GM12872 (cell line): Measurements from ENCODE around the gene PRUNE2.

ENCODE experiments used
- CTCF ChIP-seq: IDR thresholded peaks from 3 replicates; pipeline ENCODE4 v1.5.1; 2011; ENCODE audit warnings: low read depth, mild to moderate bottlenecking, low read length, moderate library complexity; ENCODE audit not compliant: insufficient read depth

Gene PRUNE2

GRCh38 chr9:76688471-76689238 lies 217.3 kb downstream of the PRUNE2 start:
- TF ChIP-seq CTCF = no peak

GRCh38 chr9:76687861-76688391 lies 218.0 kb downstream of the PRUNE2 start:
- TF ChIP-seq CTCF = no peak

GRCh38 chr9:76686756-76687155 lies 219.2 kb downstream of the PRUNE2 start:
- no peak for TF ChIP-seq CTCF

- TF ChIP-seq CTCF = no peak
These were observed 221.7 kb downstream of the PRUNE2 start for GRCh38 chr9:76684213-76684612.

GRCh38 chr9:76681556-76681955 lies 224.4 kb downstream of the PRUNE2 start:
- no peak for TF ChIP-seq CTCF

- TF ChIP-seq CTCF = no peak
These were observed 225.0 kb downstream of the PRUNE2 start for GRCh38 chr9:76680716-76681425.

- no peak for TF ChIP-seq CTCF
These were observed 228.3 kb downstream of the PRUNE2 start for GRCh38 chr9:76677481-76678055.
